HG02610 (cell line): ENCODE data around the gene EIF5B.
"Not testable (repeated sequence)": the region's sequence is repeated elsewhere in the genome, so short reads cannot be mapped to it uniquely, and the experiment has no call there.

Experiments
- ATAC-seq: cut with Tn5 transposase; IDR thresholded peaks from one replicate; pipeline ENCODE4 v1.9.1; 2021; ENCODE audit warnings: mild to moderate bottlenecking, moderate library complexity; ENCODE audit not compliant: unreplicated experiment

The EIF5B gene, protein sequence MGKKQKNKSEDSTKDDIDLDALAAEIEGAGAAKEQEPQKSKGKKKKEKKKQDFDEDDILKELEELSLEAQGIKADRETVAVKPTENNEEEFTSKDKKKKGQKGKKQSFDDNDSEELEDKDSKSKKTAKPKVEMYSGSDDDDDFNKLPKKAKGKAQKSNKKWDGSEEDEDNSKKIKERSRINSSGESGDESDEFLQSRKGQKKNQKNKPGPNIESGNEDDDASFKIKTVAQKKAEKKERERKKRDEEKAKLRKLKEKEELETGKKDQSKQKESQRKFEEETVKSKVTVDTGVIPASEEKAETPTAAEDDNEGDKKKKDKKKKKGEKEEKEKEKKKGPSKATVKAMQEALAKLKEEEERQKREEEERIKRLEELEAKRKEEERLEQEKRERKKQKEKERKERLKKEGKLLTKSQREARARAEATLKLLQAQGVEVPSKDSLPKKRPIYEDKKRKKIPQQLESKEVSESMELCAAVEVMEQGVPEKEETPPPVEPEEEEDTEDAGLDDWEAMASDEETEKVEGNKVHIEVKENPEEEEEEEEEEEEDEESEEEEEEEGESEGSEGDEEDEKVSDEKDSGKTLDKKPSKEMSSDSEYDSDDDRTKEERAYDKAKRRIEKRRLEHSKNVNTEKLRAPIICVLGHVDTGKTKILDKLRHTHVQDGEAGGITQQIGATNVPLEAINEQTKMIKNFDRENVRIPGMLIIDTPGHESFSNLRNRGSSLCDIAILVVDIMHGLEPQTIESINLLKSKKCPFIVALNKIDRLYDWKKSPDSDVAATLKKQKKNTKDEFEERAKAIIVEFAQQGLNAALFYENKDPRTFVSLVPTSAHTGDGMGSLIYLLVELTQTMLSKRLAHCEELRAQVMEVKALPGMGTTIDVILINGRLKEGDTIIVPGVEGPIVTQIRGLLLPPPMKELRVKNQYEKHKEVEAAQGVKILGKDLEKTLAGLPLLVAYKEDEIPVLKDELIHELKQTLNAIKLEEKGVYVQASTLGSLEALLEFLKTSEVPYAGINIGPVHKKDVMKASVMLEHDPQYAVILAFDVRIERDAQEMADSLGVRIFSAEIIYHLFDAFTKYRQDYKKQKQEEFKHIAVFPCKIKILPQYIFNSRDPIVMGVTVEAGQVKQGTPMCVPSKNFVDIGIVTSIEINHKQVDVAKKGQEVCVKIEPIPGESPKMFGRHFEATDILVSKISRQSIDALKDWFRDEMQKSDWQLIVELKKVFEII

GRCh38 chr2:99337113-99338028 is at the start of gene EIF5B:
EIF5B (plus strand) TSS chr2:99337389; CDS start chr2:99337555, 166 bp downstream.
- peak; percentile 63 for ATAC-seq

DNA sequence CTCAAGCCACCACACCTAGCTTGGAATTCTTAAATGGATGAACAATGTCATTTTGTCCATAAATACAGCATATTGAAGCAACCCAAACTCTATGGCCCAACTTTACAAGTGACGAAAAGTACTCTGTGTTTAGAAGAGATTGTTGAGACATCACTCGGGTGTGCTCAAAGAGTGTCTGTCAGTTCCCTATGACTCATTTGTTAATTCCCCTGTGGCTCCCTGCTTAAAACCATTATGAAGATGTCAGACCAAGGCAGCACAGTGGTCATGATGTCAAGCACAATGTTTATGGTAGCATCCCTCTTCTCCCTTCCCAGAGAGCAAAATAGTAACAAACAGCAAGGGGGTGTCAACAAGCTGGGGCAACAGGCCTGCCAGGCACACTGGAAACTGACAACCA is 39.2 kb upstream of the EIF5B start:
- ATAC-seq, result no peak

DNA sequence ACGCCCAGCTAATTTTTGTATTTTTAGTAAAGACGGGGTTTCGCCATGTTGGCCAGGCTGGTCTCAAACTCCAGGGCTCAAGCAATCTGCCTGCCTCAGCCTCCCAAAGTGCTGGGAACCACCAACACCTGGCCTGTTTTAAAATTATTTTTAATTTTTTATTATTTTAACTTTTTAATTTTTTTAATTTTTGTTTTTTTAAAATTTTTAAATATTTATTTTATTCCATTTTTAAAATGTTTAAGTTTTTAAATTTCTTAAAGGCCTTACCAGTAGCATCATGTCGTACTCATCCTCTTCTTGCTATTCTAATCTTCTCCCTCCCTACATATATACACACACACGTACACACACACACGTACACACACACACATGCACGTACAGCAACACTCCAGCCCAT is 37.6 kb upstream of the EIF5B start:
- ATAC-seq, result no peak

GRCh38 chr2:99301097-99301496 is 36.1 kb upstream of the EIF5B start, which contains the start of gene LYG1:
LYG1 (minus strand) TSS chr2:99301197; CDS start chr2:99295670, 5,527 bp downstream.
- not testable (repeated sequence) for ATAC-seq

DNA sequence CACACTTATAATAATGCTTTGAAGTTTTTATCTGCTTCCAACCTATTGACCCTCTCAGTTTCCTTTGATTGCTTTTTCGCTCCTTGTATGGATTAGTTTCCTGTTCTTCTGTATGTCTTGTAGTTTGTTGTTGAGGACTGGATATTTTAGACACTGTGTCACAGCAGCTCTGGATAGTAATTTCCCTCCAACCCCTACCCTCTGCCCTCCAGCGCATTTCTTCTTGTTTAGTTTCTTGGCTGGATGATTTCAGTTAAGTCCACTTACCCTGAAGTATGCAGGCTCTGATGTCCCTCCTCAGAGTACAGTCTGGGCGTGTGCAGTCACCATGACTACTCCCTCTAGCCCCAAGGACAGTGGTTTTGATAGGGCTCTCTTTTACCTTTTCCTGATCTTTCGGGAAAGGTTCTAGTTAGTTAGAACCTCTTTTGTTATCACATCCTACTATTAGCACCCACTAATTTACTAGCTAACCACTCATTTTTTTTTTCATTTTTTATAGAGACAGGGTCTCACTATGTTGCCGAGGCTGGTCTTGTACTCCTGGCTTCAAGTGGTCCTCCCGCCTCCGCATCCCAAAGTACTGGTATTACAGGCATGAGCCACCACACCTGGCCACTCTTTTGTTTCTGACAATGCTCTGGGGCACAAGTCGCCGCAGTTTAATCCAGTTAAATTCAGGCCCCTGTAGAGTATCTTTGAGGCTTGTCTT is 19.9 kb upstream of the EIF5B start:
- no peak for ATAC-seq

DNA sequence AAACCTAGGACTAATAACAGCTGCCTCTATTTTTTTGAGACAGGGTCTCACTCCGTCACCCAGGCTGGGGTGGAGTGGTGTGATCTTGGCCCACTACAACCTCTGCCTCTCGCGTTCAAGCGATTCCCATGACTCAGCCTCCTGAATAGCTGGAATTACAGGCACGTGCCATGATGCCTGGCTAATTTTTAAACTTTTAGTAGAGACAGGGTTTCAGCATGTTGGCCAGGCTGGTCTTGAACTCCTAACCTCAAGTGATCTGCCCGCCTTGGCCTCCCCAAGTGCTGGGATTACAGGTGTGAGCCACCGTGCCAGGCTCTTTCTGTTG is 19.4 kb upstream of the EIF5B start:
- ATAC-seq, result not testable (repeated sequence)

DNA sequence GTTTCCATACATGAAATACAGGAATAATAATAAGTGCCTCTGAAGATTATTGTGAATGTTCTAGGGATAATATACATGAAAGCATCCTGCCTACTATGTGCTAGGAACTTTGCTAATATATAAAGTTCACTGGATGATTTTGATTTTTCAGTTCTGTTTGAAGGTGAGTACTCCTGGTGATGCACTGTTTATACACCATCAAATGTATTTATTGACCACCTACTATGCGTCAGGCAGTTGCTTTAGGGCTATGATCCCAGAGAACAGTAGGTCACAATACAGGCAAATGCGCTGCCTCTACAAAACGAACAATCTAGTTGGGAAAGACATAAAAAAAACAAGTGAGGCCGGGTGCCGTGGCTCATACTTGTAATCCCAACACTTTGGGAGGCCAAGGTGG is 11.8 kb upstream of the EIF5B start:
- no peak for ATAC-seq

- ATAC-seq, result peak; percentile 77
Measured at GRCh38 chr2:99335911-99336803, 1.0 kb upstream of the EIF5B start, which contains the start of gene TXNDC9. TXNDC9 (minus strand) TSS chr2:99336333; CDS start chr2:99333210, 3,123 bp downstream.

DNA sequence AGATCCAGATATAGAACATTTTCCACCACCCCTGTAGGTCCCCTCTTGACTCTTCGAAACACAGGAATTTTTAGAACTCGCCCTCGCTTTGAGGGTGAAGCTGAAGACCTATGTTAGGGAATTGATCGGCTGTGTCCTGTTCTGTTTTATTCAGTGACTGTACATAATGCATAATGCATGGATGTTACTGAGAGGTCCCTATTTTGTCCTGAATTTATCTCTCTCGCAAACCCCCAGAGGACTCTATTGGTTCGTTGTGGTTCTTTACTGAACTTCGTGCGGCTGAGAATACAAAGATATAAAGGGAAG is 431 bp upstream of the EIF5B start:
- ATAC-seq, result peak; percentile 8

- ATAC-seq, result no peak
Measured at GRCh38 chr2:99338029-99338585, 918 bp downstream of the EIF5B start.

DNA sequence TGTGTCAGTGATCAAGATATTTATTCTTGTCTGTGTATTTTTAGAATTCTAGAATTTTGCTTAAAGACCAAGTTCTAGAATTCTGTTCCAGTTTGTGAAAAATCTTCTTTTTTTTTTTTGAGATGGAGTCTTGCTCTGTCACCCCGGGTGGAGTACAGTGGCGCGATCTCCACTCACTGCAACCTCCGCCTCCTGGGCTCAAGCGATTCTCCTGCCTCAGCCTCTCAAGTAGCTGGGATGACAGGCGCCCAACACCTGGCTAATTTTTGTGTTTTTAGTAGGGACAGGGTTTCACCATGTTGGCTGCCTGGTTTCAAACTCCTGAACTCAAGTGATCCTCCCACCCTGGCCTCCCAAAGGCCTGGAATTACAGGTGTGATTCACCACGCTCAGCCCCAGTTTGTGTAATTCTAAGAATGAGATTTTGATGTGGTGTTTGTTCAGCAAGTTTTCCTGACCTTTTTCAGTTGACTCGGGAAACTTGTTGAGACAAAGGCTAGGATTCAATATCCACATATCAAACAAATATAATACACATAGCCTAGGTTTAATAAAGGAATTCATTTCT is 3.6 kb downstream of the EIF5B start:
- no peak for ATAC-seq

DNA sequence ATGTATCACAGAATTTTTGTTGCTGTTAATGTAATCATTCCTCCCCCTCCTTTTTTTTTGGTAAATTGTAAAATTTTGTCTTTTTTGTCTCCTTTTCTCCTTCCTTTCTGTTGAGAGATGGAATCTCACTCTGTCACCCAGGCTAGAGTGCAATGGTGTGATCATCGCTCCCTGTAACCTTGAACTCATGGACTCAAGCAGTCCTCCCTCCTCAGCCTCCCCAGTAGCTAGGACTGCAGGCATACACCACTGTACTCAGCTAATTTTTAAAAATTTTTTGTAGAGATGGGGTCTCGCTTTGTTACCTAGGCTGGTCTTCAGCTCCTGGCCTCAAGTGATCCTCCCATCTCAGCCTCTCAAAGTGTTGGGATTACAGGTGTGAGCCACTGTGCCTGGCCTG is 5.3 kb downstream of the EIF5B start:
- ATAC-seq, result no peak

- not testable (repeated sequence) for ATAC-seq
Measured at GRCh38 chr2:99345446-99345845, 8.3 kb downstream of the EIF5B start.

DNA sequence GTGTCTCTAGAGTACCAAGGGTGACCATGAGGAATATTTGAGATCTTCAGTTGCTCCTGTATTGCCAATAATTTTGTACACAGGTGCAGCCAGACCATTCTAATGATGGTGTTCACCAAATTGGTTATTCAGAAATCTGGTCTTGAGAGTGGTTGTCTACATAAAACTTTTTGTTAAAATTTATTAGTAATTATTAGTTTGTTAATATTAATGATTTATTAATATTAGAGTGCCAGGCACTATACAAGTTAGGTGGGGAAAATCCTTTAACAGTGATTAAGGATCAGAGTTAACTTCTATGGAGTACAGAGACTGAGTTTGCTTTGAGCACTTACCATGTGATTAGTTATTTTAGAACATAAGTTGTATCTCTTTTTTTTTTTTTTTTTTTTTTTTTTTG is 9.0 kb downstream of the EIF5B start:
- ATAC-seq, result no peak

- ATAC-seq, result peak; percentile 77
Measured at GRCh38 chr2:99348173-99348572, 11.0 kb downstream of the EIF5B start.

GRCh38 chr2:99350194-99350593 is 13.0 kb downstream of the EIF5B start:
- ATAC-seq, result no peak

DNA sequence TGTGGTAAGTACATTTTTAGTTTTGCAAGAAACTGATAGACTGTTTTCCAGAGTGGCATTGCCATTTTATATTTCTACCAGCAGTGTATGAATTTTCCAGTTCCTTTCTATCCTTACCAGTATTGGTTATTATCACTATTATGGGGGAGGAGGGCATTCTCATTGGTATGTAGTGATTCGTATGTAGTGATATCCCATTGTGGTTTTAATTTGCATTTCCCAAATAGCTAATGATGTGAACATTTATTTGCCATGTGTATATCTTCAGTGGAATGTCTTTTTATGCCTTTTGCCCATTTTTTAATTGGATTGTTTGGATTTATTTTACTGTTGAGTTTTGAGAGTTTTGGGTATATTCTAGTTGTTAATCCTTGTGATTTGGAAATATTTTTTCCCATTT is 16.9 kb downstream of the EIF5B start:
- ATAC-seq, result no peak

GRCh38 chr2:99354825-99355224 is 17.6 kb downstream of the EIF5B start:
- not testable (repeated sequence) for ATAC-seq
